ENCODE data around the gene LINGO4.

LINGO4 gene

DNA sequence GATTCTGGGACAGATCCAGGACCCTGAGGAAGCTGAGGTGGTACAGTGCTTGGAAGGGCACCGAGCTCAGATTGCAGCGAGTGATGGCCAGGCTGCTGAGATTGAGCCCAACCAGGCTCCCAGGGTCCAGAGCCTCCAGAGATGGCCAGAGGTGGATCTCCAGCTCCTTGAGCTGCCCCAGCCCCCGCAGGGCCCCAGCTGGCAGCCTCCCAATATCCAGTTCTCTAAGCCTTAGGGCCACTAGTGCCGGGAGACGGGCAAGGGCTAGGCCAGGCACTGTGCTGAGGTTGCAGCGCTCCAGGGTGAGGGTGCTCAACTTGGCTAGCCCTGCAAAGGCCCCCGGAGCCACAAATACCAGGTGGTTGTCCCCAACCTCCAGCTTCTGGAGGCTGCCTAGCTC lies 3.4 kb downstream of the LINGO4 start:
- DNase-seq (ENCODE audit: low read depth) = no peak
- no peak overlapping the region for H3K4me3 ChIP-seq (ENCODE audit: low read depth, low read length)
- no peak for TF ChIP-seq CTCF (IDR thresholded peaks at IDR 0.05; ENCODE audit: low read depth, low read length, missing control alignments)

DNA sequence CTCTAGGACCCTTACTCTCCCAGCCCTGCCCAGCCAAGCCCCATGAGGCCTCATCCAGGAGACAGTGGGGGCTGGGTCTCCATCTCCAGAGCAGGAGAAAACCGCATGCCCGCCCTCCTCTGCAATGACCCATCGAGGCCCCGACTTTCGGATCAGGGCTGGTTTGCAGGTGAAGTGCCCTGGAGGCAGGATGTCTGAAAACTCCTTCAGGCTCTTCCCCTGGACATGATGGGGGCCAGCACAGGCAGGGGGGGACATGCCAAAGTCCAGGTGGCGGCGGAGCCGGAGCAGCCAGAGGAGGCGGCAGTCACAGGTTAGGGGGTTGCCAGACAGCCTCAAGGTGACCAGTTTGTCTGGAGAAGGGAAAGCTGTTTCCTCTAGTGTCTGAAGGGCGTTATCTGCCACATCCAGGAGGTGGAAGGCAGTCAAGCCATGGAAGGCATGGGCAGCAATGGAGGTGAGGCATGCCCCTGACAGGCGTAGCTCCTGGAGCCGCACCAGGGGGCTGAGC lies 3.9 kb downstream of the LINGO4 start:
- DNase-seq (ENCODE audit: low read depth) = no peak
- TF ChIP-seq CTCF (IDR thresholded peaks at IDR 0.05; ENCODE audit: low read depth, low read length, missing control alignments) = no peak

GRCh38 chr1:151800830-151801229 lies 4.4 kb downstream of the LINGO4 start:
- DNase-seq (ENCODE audit: low read depth) = no peak
- no peak overlapping the region for H3K4me3 ChIP-seq (ENCODE audit: low read depth, low read length)
- no peak for TF ChIP-seq CTCF (IDR thresholded peaks at IDR 0.05; ENCODE audit: low read depth, low read length, missing control alignments)

More for the DNA sequence above, 3.9 kb downstream of the LINGO4 start:
- no peak overlapping the region for H3K4me3 ChIP-seq (ENCODE audit: low read depth, low read length)

DNA sequence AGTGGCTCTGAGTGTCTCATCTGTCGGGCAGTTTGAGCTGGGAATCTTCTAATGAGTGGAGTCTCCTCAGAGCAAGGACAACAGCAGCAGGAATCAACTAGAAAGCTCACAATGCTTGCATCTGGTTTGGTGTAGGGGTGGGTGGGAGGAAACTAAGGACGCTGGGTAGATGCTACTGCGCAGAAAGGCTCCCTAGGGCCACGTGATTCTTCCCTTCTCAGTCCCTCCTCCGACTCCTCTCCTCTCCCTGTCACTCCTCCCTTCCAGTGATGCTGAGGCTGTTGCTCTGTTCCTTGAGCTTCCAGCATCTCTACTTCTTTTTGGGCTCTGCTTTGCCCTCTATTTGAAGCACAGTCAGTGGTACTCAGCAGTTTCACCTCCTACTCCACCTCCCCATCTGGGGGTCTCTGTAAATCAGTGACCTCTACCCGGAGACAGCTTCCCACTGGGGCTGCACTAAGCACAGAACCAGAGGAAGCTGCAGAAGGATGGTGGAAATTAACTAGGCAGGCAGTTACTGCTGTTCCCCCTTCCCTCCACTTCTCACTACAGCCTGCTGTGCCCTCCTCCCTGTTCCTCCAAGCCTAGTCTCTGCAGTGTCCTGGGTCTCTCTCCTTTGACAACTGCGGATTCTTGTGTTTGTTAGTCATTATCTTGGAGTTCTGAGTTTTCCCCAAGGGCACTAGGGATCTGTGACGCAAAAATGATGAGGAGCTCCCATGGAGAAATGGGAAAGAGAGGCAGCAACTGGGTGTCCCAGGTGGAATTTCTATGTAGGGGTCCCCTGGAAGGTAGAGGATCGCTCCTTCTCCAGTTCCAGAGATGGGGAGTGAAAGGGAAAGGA lies 5.8 kb downstream of the LINGO4 start:
- TF ChIP-seq CTCF (IDR thresholded peaks at IDR 0.05; ENCODE audit: low read depth, low read length, missing control alignments) = no peak
- no peak overlapping the region for H3K4me3 ChIP-seq (ENCODE audit: low read depth, low read length)
- DNase-seq (ENCODE audit: low read depth) = no peak

DNA sequence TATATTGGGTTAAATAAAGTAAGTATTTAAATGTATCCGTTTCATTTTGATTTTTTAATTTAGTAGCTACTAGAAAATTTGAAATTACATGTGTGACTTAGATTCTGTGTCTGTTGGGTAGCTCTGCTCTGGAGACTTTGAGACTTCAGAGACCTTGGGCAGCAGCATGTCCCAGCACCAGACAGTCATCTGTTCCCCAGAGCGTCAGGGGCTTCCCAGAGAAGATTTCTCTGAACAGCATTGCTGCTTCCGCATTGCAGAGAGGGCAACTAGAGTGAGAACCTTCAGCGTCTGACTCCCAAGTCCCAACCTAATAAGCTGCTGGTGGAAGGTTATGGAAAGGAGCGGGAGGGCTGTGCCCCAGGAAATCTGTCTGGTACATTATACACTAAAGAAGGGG lies 6.6 kb downstream of the LINGO4 start:
- H3K4me3 ChIP-seq (ENCODE audit: low read depth, low read length) = no peak overlapping the region
- no peak for DNase-seq (ENCODE audit: low read depth)
- no peak for TF ChIP-seq CTCF (IDR thresholded peaks at IDR 0.05; ENCODE audit: low read depth, low read length, missing control alignments)

- peak overlapping the region; percentile 77 for H3K4me3 ChIP-seq (ENCODE audit: low read depth, low read length)
- no peak for TF ChIP-seq CTCF (IDR thresholded peaks at IDR 0.05; ENCODE audit: low read depth, low read length, missing control alignments)
- no peak for DNase-seq (ENCODE audit: low read depth)
Observed at GRCh38 chr1:151790940-151791651, 14.1 kb downstream of the LINGO4 start.

Measured in GM12864 (cell line).